Activated naive CD4-positive, alpha-beta T cell treated with Interleukin-2 at 50 U/mL for 16 hours (primary cell): Measurements from ENCODE around the gene LNX2.
A peak's percentile ranks its signal among the peaks of the same experiment; 100 is the strongest.

Source experiments
- DNase-seq: peaks from one replicate; pipeline ENCODE4 v3.0.0-alpha.2; 2020

The LNX2 gene

DNA sequence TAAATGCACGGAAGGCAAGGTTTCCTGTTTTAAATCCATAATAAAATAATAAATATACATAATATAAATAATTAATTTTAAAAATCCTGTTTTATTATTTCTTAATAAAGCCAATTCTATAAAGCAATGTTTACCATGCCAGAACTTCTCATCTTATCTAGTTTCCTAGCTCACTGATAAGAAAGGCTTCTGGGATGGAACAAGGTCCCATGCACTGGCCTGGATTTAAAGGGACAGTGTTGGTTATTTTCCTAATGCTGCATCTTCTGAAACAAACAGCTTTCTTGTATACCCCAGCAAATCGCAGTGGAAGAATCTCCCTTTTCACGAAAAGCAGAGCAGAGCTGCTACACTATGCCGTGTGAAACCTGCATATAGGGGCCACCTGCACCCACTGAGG lies 68.8 kb downstream of the LNX2 start:
- no peak for DNase-seq

DNA sequence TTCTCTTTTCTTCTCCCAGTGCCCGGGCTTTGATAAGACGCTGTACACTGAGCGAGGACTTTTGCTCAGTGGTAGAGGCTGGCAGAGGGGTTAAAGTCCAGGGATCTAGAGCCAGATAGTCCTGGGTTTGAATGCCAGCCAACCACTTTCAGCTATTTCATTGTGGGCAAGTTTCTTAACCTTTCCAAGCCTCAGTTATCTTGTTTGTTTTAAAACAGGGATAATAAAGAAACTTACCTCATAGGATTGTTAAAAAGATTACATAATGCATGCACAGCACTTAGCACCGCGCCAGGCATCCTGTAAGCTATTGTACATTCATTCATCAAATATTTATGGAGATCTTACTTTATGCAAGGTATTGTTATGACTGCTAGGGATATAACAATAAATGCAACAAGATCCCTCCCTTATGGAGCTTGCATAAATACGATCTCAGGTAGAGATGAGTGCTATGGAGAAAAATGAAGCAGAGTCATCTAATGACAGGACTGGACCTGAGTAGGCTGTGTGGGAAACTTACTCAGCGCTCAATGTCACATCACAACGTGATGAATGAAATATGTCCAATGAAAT lies 70.8 kb downstream of the LNX2 start:
- no peak for DNase-seq

DNA sequence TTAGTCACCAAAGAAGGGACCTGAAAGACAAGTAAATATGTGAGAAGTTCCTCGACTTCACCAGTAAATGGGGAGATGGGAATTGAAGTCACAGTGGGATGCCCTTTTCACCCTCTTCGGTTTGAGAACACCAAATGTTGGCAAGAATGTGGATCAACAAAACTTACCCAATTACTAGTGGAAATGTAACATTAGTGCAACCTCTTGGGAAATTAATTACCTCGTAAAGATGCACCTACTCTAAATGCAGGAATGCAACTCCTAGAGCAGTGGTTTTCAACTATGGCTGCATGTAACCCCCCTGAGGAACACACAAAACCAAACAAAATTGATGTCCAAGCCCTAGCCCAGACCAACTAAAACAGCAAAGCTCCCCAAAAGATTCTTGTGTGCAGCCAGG lies 78.1 kb downstream of the LNX2 start:
- no peak for DNase-seq

DNA sequence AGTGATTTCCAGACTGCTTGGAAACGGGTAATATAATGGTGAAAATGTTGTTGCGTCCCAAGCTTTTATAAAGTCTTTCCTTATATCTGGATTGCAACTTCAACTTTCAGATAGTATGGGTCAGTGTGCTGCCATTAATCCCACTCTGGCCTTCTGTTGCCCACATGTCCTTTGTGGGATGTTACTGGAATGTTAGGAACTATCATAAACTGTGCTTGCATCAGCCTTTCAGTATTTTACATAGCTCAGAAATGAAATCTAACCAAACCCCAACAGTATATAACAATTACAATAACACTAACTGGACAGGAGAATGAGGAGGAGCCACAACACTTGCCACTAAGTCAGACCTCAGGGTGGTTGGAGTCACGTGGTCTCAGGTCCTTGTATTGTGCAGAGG lies 78.9 kb downstream of the LNX2 start:
- no peak for DNase-seq

DNA sequence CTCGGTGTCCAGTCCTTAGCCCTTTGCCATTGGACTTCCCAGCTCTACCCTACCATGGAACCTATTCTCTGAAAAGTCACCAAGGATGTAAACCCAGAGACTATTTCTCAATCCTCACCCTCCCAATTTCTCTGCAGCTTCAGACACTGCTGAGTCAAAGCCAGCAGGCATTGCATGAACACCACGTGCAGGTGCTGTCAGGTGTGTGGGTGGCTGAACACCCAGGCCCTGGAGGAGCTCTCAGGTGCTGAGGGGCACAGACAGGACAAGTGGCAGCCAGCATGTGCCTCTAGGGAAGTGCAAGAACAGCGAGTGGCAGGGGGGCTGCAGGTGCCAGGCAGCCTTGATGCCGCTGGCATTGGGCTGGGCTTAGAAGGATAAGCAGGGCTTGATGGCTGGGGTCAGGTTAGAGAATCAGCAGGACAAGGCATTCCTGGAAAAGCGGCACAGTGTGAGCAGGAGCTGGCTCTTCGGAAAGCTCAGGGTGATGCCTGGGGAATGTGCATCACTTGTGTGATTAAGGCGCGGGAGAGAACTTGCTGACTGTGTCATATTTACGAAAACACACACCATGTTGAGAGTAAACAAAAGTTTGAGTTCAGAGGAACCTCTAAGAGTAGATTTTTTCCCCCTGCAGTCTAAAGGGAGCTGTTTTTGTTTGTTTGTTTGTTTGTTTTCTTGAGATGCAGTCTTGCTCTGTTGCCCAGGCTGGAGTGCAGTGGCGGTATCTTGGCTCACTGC lies 83.8 kb downstream of the LNX2 start:
- no peak for DNase-seq

DNA sequence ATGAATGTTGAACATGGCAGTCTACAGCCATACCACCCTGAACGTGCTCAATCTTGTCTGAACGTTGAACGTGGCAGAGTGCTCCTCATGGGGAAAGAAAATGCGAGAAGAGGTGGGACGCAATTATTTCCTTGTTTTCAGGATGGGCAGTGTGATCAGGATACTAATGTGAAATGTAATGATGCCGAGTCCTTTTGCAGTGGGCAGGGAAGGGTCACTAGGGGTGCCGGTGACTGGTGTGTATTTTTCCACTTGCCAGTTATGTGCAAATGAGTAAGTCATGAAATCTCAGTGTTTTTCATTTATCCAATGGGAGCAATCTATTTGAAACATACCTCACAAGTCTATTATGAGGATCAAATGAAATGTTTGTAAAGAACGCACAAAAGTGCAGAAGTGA lies 84.8 kb downstream of the LNX2 start:
- DNase-seq: no peak

DNA sequence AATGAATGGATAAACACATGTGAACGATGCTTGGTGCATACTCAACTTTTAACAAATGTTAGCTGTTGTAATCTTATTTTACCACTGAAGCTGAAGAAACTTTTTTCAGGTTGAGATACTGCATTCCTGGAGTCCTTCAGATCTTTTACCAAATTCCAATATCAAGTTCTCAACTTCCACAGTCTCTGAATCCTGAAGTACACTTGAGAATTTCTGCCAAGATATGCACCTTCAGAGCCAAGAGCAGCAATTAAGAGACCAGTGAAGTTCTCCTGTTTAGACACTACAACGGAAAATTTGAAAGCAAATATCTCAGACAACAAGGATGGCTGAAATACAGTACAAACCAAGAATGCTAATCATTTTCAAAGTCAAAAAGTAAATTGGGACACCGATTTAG lies 85.3 kb downstream of the LNX2 start:
- no peak for DNase-seq

DNA sequence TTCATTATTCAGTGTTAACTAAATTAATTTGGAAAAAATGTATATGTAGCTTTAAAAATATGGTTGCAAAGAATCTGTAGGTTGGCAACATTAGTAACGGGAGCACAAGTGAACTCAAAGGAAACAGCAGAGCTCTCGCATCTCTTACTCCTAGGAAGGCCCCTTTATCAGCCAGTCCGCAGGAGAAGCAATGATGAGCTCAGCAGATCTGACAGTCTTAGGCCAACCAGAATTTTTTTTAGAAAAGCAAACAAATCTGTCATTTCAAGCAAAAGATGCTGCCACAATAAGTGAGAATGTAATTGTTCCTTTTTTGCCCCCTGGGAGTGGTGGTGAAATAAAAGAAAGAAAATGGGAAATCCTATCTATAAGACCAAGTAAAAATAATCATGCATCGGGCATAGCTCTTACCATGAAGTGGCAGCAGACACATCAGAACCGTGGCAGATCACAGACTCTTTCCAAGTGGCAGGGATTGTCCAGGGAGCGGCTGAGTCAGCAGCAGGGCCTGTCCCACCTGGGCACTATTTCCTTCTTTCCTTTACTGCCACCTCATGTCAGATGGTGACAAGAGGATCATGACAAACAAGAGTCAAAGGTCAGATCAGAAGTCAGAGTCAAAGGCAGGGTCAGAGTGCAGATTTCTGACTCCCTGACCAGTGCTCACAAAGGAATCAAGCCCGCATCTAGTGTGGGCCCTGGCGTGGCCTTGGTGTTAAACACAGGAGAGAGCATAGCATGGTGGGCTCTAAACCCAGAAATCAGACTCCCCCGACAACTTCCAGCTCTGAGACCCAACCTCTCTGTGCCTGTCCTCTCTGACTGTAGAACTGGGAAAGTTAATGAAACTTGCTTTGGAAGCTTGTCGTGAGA lies 86.0 kb downstream of the LNX2 start:
- DNase-seq: no peak

DNA sequence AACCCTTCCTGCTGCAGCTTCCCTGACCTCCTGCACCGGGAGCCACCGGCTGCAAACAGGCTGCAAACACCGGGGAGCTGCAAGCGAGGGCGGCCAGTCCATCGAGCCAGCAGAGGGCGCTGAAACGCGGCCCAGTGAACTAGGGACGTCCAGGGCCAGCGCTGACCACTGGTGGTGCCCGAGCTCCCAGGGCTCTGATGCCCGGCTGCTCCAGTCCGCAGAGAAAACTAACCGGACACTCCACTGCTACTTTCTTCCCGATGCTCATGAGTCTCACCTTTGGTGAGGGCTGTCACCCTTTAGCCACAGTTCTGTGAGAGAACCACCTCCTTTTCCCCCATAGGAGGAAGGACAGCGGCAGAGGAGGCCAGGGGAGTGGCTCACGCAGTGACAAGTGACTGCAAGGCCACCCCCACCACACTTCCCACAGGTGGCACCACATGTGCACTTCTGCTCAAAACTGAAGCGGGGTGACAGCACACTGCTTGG lies 87.1 kb downstream of the LNX2 start:
- DNase-seq: peak; percentile 47

DNA sequence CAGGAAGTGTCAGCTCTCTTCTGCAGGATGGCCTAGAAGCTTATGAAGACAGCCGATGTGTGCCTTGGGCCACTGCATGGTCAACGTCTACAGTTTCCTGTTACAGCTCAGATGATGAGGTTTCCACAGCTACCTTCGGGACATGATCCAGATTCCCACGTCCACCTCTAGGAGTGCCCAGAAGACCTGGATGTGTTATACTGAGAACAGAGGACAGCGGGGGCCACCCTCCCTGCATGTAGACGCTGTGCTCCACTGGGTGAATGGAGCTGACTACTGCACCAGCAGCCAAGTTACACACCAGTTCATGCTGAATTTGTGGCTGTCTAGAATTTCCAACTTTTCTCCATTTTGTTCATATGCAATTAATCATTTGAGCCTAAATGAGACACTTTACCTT lies 91.4 kb downstream of the LNX2 start:
- no peak for DNase-seq

DNA sequence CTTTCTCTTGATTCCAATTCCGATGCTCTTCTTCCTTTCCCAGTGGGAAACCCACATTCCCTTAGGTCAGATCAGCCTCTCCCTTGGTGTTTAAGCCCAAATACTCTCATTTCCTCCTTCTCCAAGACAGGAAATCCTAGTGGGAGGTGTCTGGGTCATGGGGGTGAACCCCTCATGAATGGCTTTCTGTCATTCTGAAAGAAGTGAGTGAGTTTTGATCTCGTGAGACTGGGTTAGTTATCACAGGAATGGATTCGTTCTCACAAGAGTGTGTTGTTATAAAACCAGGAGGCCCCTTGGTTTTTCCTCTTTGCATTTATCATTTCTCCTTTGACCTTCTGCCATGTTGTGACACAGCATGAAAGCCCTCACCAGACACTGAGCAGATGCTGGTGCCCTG lies 93.8 kb downstream of the LNX2 start:
- DNase-seq: no peak

DNA sequence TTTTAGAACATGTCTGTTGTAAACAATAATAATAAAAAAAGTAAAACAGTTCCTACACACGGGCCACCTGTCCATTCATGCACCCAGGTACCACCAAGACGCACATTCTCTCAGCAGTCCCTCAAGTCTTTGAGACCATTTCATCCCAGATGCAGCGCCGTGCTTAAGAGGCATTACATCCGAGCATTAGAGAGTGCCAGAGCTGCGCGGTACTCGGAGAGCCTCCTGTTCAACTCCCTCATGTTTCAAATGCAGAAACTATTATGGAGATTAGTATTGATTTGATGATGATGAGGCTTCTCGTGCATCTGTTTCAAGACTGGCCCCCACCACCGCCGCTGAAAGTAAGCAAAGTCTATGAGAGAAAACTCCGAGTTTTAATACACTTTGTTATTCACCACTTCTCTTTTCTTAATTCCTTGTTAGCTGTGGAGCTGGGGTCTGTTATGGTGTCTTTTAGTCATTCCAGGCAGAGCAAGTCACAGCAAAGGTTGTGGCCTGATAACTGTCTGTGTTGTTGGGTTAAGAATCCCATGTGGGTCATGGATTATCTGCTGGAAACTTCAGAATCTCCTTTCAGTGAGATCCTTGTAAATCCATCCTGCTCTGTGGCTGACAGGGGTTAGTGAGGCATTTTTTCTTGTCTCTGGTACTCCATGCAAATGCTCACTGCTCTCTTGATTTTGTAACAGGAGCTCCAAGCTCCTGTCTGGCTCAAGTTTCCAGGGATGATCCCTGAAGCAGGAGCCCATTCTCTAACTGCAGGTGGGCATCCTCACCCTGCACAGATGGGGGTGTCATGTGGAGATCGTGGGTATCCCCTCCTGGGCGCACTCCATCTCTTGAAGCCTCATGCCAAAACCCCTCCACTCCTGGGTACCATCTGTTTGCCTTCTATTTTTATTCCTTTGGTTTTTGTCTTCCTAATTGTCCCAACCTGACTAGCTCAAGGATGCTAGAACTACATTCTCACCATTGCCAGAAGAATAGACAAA lies 95.1 kb downstream of the LNX2 start:
- no peak for DNase-seq

DNA sequence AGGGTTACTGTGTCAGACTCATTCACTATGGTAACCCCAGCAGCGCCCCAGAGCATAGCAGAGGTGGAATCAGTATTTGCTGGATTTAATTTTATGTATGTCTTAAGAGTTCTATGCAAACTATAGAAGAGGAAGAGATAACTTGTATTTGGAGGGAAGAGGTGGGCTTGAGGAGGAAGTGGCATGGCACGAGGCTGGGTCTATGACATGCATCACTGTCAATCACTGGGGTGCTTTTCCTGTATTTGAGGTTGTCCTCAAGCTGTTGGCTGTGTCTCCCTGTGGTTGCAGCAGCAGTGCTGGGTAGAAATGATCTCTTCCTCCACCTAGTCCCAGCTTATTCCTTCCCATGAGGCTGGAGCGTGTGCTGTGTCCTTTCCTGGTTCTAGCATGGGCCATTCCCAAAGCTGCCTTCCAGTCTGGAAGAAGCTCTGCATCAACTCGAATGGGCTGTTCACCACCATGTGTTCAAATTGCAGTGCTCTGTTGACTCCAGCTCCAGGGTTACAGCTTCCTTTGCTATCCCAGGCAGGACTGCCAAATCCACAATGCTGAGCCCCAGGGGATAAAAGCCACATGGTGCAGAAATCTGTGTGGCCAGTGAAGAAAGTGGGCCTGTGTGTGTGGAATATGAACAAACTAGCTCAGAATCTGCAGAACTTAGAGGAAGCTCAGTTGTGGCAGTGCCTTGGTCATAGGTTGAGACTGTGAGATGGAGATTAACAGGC lies 96.8 kb downstream of the LNX2 start:
- no peak for DNase-seq

DNA sequence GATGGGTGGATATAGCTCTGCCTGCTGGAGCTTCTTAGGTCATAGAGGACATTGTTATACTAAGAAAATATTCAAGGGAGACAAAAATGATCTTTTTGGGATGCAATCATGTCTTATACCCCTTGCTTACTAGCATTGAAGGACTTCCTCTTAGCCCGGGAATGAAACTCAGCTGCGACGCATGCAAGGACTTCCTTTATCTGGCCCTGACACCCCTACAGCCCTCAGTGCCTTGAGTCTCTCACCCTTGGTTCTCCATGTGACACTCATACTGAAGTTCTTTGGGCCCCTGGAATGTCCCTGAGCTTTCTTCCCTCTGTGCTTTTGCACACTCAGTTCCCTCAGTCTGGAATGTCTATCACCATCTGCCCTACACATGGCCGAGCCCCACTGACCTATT lies 97.5 kb downstream of the LNX2 start:
- no peak for DNase-seq

DNA sequence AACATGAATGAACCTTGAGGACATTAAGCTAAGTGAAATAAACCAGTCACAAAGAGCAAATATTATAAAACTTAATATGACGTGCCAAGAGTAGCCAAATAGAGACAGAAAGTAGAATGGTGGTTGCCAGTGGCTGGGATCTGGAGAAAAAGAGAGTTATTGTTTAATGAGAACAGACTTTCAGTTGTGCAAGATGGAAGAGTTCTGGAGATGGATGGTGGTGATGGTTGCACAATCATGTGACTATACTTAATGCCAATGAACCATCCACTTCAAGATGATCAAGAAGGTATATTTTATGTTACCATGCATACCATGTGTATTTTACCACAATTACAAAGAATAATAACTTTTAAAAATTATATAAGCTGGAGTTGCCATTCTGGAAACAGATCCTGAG lies 104.2 kb downstream of the LNX2 start:
- no peak for DNase-seq

DNA sequence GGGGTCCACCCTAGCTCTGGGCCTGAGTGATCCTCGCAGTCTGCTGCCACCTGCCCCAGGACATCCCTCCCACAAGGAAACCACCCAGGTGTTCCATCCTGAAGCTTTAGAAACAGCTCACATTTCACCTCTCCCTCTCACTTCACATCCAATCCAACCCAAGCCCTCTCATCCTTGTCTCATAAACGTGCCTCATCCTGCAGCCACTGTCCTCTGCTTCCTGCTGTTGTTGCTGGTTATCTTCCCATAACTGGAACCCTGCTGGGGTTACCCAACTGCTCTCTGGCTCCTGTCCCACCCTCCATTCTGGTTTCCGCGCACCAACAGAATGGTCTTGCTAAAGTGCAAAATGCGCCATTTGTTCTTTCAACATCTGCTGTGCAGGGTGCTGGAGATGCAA lies 110.2 kb downstream of the LNX2 start:
- no peak for DNase-seq

DNA sequence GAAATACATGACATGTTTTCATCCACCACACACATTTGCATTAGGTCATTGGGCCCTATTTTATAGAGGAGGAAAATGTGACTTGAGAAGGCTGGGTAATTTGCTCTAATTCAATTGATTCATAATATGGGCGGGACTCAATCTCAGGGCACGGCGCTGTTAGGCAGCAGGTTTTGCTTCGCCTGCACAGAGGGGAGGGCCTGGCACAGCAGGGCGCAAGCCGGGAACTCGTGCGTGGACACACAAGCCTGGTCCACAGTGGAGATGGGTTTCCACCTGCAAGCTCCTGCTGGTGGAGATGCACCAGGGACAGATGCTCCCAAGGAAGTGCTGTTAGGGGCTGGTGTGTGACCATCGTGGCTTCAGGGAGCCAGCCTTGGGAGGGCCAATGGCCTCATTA lies 111.5 kb downstream of the LNX2 start:
- no peak for DNase-seq

DNA sequence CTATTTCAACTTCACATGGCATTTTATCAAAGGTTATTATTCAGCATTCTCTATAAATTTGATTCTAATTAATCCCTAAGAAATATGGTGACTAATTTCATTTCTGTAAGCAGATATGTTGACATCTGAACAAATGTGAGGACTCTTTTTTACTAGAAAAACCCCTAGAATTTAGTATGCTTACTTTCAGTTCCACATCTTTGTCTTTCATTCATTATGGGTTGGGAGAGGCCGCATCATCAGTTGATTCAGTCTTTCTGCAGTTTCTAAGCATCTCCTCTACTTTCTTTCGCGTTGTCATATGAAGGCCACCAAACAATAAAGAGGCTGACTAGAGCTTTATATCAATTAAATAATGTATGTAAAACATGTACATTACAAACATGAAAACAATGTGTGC lies 114.5 kb downstream of the LNX2 start:
- no peak for DNase-seq

DNA sequence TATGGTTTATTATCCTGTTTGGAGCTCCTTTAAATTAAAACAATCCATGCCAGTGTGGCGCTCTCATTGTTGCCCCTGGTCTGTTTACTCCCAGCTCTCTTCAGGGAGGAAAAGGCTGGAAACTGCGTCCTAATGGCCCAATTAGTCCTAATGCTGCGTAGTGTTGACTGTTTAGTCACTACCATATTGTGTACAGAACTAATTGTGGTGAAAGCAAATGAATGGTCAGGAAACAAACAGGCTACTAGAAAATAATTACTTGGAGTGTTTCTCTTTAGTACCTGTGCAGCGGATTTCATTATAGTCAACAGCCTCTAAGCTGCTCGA lies 115.5 kb downstream of the LNX2 start:
- DNase-seq: no peak

DNA sequence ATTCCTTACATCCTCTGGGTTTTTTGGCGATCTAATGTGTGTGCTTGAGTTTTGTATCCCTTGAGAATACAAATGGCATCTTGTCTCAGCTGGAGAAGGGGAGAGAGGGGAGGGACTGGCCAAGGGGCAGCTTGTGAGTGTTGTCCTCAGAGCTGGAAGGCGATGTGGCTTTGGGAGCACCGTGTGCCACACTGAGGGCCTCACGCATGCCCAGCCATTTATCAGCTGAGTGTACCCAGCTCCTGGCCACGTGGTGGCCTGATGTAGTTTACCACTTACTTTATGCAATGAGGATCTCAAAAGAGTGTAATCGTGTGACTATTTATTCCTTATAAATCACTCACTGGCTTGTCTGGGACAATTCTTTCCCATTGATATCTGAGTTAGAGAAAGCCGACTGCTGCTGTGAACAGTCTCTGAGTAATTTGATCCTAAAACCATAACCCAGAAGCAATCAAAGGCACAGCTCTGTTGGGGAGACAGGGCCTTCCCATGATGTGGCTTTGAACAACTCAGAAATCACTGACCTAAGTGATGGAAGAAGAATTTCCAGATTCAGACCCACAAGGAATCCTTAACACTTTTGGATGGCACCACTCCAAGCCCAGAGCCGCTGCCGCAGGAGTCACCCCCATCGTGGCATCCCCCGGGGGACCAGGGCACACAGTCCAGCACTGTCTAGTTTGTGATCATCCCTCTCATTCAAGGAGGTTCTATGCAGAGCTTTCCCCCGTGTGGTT lies 116.0 kb downstream of the LNX2 start:
- DNase-seq: no peak

DNA sequence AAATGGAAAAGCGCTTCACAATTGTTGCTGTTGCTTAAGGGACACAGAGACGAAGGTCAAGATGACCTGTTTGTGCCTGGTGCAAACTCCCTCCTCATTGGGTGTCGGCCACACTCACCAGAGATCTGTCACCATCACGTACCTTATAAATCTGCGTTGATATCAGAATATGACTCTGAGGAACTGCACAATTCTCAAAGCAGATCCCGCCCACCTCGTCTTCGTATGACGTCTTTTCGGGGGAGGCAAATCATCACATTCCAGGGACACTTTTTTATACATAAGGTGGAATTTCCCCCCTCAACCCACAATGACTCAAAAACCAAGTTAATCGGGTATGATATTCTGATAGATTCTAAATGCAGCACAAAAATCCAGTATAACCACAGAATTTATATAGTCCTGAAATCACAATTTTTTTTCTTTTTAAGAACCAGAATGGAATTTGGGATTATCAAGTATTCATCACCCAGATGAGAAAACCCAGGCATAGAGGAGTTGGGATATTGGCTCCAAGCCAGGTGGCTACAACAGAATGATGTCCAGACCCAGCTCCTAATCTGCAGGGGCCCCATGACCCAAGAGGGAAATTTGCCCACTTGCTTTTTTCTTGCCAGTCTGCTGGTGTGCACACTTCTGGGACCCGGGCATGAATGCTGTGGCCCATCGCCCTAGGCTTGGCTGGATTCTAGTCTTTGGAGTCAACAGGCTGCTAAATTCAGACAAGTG lies 119.4 kb downstream of the LNX2 start:
- DNase-seq: peak; percentile 8
